NCI-H1105 treated with DMSO at 0.1 percent for 48 hours (cell line): Measurements from ENCODE around the gene SLC30A4.

Experiments used
- DNase-seq: peaks from one replicate; lab custom pipeline; 2025; lab: John Stamatoyannopoulos, UW

The SLC30A4 gene

GRCh38 chr15:45449916-45450867 lies 72.4 kb downstream of the SLC30A4 start:
- no peak for DNase-seq

- DNase-seq = no peak
Observed at GRCh38 chr15:45449395-45449794, 73.2 kb downstream of the SLC30A4 start.

- DNase-seq = no peak
Observed at GRCh38 chr15:45448066-45448915, 74.3 kb downstream of the SLC30A4 start.

- DNase-seq = no peak
Observed at GRCh38 chr15:45443645-45444044, 78.9 kb downstream of the SLC30A4 start.

GRCh38 chr15:45442507-45443135 lies 79.9 kb downstream of the SLC30A4 start:
- DNase-seq = no peak

- peak; percentile 36 for DNase-seq
Observed at GRCh38 chr15:45441686-45442085, 80.9 kb downstream of the SLC30A4 start.

GRCh38 chr15:45441036-45441435 lies 81.5 kb downstream of the SLC30A4 start:
- DNase-seq = no peak

- DNase-seq = no peak
Observed at GRCh38 chr15:45439521-45440260, 82.9 kb downstream of the SLC30A4 start.

GRCh38 chr15:45435124-45435903 lies 87.2 kb downstream of the SLC30A4 start:
- no peak for DNase-seq

GRCh38 chr15:45434078-45434567 lies 88.4 kb downstream of the SLC30A4 start:
- no peak for DNase-seq

- no peak for DNase-seq
Observed at GRCh38 chr15:45431511-45431910, 91.0 kb downstream of the SLC30A4 start.

- DNase-seq = peak; percentile 28
Observed at GRCh38 chr15:45429941-45430792, 92.4 kb downstream of the SLC30A4 start.
